Epithelial cell of proximal tubule (primary cell): ENCODE data around the gene MCTP1. TPM values are rescaled to one million over a fixed set of nuclear protein-coding genes. Genes with fewer than 3 reads are reported as not detected.

Experiments
- DNase-seq: peaks from one replicate; pipeline ENCODE4 v3.0.0-alpha.2; 2011; ENCODE audit warnings: low read depth
- H3K4me3 ChIP-seq: 2 replicates; pipeline ENCODE4 v1.5.1; 2011; ENCODE audit warnings: low read depth, mild to moderate bottlenecking, low read length
- total RNA-seq: library from RNA; depleted of rRNA; stranded (reverse); fragments of >200 nt; gene quantifications from 2 replicates; pipeline ENCODE4 v1.2.3, GENCODE V29; 2015
- TF ChIP-seq, protein P1 (sequence below): conservative IDR thresholded peaks from 2 replicates; pipeline ENCODE4 v1.5.1; 2012; ENCODE audit warnings: low read depth, mild to moderate bottlenecking, low read length

The MCTP1 gene
- total RNA-seq, 1 donor from 2014 or later = 9.7 TPM

- TF ChIP-seq, protein P1, sequence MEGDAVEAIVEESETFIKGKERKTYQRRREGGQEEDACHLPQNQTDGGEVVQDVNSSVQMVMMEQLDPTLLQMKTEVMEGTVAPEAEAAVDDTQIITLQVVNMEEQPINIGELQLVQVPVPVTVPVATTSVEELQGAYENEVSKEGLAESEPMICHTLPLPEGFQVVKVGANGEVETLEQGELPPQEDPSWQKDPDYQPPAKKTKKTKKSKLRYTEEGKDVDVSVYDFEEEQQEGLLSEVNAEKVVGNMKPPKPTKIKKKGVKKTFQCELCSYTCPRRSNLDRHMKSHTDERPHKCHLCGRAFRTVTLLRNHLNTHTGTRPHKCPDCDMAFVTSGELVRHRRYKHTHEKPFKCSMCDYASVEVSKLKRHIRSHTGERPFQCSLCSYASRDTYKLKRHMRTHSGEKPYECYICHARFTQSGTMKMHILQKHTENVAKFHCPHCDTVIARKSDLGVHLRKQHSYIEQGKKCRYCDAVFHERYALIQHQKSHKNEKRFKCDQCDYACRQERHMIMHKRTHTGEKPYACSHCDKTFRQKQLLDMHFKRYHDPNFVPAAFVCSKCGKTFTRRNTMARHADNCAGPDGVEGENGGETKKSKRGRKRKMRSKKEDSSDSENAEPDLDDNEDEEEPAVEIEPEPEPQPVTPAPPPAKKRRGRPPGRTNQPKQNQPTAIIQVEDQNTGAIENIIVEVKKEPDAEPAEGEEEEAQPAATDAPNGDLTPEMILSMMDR = peak; percentile 6
- no peak for DNase-seq
- H3K4me3 ChIP-seq = no peak overlapping the region
Measured at GRCh38 chr5:95237324-95237723, 47.6 kb downstream of the MCTP1 start.

- H3K4me3 ChIP-seq = no peak overlapping the region
- TF ChIP-seq, protein P1 = no peak
- no peak for DNase-seq
Measured at GRCh38 chr5:95235439-95235982, 49.4 kb downstream of the MCTP1 start.

GRCh38 chr5:95229646-95230045 is 55.2 kb downstream of the MCTP1 start:
- no peak for DNase-seq
- TF ChIP-seq, protein P1 = no peak
- H3K4me3 ChIP-seq = no peak overlapping the region

DNA sequence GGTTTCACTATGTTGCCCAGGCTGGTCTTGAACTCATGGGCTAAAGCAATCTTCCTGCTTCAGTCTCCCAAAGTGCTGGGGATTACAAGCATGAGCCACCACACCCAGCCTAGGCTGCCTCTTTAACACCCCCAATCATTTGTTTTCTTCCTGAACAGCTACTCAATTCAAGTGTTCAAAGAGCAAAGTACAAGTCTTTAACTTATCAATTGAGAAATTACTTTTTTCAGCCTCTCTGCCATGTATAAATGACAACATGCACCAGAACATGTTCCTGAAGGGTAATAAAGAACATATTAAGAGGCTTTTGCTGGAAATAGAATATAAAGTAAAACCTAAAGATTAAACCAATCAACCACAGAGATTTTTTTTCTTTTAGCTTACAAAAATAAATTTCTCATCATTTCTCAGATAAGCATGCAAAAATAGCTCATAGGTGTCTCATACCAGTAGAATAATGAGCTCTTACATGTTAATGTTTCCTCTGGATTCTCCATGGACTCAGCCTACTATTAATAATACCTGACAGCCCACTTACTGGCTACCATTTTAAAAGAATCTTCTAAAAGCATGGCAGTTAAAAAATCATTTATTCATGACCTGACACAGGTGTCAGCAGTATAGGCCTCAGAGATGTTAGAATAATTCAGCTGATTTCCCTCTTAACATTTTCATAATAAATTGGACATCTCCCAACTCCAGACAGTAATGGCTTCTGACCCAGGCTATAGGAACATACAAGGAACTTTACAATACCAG is 60.0 kb downstream of the MCTP1 start:
- DNase-seq = no peak
- no peak overlapping the region for H3K4me3 ChIP-seq
- TF ChIP-seq, protein P1 = no peak

- H3K4me3 ChIP-seq = no peak overlapping the region
- TF ChIP-seq, protein P1 = no peak
- DNase-seq = no peak
Measured at GRCh38 chr5:95223566-95224258, 61.2 kb downstream of the MCTP1 start.

- TF ChIP-seq, protein P1 = no peak
- H3K4me3 ChIP-seq = no peak overlapping the region
- no peak for DNase-seq
Measured at GRCh38 chr5:95222836-95223235, 62.1 kb downstream of the MCTP1 start.

GRCh38 chr5:95221234-95221633 is 63.7 kb downstream of the MCTP1 start:
- no peak overlapping the region for H3K4me3 ChIP-seq
- TF ChIP-seq, protein P1 = no peak
- no peak for DNase-seq
